Activated CD4-positive, alpha-beta T cell treated with anti-CD3 and anti-CD28 coated beads for 48 hours (primary cell): ENCODE data around the gene CDCA5.

Source experiments
- DNase-seq: peaks from one replicate; pipeline ENCODE4 v3.0.0-alpha.2; 2020

CDCA5 gene

GRCh38 chr11:65040847-65041622 lies 42.8 kb downstream of the CDCA5 start, which contains the start of gene SAC3D1:
TSS of gene SAC3D1 (plus strand) at chr11:65041210. CDS start at chr11:65041293, 83 bp downstream.
- peak; percentile 93 for DNase-seq

- no peak for DNase-seq
Measured at GRCh38 chr11:65040520-65040846, 43.4 kb downstream of the CDCA5 start.

- DNase-seq, result no peak
Measured at GRCh38 chr11:65036931-65037330, 46.9 kb downstream of the CDCA5 start.

- DNase-seq, result no peak
Measured at GRCh38 chr11:65035579-65035978, 48.3 kb downstream of the CDCA5 start.

- no peak for DNase-seq
Measured at GRCh38 chr11:65034423-65034822, 49.4 kb downstream of the CDCA5 start.

- DNase-seq, result no peak
Measured at GRCh38 chr11:65032216-65032615, 51.6 kb downstream of the CDCA5 start.
